GM21576 (cell line): ENCODE results near the gene HMX3.
A peak's percentile ranks its signal among the peaks of the same experiment; 100 is the strongest.

Source experiments
- ATAC-seq: cut with Tn5 transposase; IDR thresholded peaks from one replicate; pipeline ENCODE4 v1.9.1; 2021; ENCODE audit warnings: mild to moderate bottlenecking, moderate library complexity; ENCODE audit not compliant: unreplicated experiment

HMX3 gene

DNA sequence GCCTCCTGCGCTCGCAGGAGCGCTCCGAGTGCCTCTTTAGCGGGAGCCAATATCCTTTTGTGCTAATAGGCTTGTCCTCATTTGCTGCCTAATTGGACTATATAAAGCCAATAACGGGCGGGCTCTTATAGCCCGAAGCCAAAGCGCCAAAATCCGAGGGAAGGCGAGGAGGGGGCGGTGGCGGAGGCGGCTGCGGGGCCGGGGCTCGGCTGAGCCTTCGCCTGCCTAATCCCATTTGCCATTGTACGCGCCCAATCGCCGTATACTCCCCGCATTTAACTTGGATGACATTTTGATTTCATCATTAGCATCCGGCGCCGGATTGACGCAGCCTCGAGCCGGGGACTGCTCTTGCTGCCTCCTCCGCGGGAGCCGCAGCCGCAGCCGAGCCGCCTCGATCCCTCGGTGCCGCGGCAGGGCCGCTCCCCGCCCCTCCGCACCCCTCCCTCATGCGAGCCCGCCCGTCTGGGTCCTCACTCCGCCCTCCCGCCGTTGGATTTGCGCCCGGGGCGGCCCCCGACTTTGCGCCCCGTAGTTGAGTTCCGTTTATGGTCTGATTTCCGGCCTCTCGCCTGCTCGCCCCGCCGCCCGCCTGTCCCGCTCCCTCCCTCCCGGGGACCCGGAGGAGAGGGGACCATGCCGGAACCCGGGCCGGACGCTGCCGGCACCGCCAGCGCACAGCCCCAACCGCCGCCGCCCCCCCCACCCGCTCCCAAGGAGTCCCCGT lies at the start of gene HMX3:
Gene HMX3 (plus strand): TSS at position 556 of the 727 bp plus-strand sequence. CDS start 81 bp downstream, at position 637.
- ATAC-seq: peak; percentile 39

DNA sequence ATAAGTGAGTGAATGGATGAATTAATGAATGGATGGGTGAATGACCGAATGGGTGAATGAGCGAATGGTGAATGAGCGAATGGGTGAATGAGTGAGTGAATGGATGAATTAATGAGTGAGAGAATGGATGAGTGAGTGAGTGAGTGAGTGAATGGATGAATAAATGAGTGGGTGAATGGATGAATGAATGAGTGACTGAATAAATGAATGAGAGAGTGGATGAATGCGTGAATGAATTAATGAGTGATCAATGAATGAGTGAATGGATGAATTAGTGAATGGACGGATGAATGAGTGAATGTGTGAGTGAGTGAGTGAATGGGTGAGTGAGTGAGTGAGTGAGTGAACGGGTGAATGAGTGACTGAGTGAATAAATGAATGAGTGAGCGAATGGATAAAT lies 49.5 kb upstream of the HMX3 start:
- ATAC-seq: no peak

DNA sequence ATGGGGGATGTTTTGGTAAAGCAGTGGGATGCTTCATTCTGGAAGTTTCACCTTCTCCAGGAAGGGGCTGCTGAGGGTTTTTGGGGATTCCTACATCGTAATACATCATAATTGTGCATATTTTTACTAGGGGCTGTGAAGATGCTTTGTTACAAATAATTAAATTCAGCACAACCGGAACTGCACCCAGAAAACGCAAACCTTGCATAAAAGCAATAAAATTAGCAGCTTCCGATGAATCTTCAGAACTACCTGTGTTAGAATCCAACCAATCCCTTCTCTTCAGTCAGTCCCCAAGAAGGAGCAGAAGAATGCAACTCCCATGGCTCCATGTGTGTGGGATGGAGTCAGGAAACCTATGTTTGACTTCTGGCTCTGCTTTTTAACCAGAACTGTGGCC lies 48.4 kb upstream of the HMX3 start:
- ATAC-seq: no peak

DNA sequence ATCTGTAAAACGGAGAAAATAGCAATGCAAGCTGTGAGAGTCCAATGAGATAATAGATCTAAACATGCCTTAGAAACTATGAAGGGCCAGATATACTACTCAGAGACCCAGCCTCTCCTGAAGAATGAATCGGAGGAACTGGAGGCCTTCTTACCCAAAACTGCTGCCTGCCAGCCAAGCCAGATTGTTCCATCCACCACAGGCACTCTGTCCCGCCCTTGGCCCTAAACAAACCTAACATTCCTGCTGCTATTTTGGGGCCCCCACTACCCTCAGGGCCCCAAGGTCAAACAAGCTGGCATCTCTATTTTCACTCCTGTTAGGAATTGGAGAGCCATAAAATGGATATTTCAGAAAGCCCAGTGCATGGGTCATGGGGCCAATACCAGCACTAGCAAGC lies 48.0 kb upstream of the HMX3 start:
- ATAC-seq: no peak

DNA sequence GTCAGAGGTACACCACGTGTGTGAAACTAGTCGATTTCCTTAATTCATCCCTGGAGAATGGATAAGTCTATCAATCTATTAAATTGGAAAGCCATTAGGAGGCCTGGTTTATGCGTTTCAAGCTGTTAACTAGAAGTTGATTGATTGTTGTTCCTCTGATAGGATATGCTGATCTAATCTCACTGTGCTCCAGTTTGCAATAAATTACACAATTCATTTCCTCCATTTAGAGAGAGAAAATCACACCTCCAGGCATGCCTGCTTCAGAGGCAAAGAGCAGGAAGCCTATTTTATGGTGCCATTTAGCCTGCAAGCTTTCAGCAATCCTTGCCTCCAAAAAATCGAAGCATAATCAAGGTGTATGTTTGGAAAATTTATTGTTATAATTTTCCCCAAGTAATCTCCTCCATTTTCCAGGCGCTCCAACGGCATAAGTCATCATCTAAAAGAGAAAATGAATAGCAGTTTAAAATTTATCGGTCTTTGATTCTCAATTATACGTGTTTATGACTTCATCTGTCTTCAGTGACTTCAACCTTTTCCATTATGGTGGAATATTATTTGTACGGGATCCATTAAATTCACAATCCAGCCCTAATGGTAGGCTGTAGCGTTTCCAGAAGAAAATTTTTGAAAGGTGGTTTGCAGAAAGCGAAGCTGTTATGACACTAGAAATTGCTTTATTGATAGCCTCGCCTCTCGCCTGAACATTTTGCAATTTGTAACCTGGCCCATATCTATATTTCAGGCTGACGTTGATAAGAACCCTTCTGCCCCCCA lies 42.9 kb upstream of the HMX3 start:
- no peak for ATAC-seq

DNA sequence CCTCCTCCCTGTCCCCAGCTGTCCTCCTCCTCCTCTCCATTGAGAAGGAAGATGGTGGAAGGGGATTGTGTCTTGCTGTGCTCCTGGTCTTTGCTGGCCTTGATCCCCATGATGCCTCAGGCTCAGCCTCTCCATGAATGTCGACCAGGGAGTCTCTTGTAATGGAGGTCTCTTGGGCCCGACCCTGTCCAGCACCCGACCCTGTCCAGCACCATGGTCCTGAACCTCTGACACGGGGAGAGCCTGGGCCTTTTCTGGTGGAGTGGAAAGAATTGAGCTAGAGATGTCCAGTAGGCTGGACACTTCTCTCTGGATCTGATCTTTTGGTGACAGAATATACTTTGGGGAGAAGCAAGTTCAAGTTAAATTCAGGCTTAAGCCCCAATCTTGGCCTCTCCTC lies 42.3 kb upstream of the HMX3 start:
- ATAC-seq: no peak

DNA sequence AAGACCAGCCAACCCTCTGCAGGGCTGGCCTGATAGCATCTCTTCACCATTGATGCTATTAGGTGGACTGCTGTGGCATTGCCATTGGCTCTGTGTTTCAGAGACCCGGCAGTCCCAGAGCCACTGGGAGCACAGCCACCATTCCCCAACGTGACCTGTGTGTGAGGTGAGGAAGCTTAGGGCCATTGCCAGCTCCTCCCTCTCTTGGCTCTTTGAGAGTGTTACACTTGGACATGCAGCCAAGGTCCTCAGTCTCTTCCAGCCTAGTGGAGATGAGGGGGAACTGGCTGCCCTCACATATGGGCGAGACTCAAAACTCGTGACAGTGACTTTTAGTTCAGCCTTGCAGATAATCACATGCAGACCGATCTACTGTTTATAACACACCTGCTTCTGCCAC lies 39.3 kb upstream of the HMX3 start:
- ATAC-seq: no peak

DNA sequence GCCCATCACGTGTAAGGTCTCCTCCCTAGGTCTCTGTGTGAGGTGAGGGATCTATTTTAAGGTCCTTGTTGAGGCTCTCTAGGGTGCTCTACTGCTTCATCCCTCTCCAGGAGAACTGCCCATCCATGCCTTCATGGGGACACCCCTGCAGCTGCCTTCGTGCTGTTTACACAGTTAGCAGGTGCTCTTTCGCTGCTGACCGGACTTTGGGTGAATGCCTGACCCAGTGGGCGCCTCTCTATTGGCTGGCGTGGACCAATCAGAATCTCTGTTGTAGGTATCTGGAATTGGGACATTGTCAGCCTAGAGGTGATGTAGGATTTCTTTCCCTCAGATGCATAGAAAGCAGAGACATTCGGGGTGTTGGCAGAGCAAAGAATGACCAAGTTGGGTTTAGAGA lies 38.7 kb upstream of the HMX3 start:
- ATAC-seq: no peak

DNA sequence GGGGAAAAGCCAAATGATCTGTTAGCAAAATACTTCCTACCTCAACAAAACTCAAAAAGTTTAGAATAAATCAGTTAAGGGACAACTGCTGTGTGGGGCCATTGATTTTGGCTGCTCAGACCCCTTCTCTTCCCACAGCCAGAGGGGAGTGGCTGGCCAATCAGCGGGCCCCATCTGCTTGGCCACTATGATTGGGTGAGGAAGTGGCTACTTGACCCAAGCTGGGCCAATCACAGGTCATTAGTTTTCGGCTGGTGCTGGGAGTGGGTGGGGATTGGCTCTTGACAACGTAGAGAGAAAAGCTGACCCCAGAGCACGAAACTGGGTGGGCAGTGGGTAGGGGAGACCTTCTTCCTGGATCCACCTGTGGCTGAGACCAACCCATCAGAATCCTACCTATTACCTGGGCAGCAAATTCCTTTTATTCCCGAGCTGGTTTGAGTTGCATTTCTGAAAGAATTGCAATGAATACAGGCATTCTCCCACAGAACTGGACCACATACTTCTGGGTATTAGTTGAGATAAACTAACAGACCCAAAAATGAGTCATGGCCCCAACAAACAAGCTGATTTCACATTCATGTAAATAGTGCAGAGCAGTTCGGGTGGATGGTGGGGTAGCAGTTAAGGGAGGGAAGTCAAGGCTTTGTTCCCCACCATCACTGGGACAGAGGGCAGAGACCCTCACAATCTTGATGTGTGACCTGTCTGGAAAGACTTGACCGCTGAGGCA lies 35.6 kb upstream of the HMX3 start:
- no peak for ATAC-seq

DNA sequence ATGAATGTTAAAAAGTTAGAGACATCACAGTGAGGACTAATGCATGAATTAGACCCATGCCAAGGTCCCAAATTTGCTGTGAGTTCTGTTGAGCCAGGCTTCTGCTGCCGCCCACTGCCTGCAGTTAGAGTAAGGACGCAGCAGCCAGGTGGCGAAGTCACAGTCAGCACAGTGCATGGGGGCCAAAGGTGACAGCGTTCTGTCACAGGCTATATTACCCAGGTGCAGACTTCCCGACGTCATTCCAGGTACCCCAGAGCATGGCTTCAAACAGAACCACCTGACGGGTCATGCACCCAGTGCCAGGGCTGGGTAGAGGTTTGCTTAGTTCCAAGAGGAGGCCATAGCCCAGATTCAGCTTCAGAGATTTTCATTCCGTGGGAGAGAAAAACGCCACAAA lies 33.9 kb upstream of the HMX3 start:
- ATAC-seq: no peak

DNA sequence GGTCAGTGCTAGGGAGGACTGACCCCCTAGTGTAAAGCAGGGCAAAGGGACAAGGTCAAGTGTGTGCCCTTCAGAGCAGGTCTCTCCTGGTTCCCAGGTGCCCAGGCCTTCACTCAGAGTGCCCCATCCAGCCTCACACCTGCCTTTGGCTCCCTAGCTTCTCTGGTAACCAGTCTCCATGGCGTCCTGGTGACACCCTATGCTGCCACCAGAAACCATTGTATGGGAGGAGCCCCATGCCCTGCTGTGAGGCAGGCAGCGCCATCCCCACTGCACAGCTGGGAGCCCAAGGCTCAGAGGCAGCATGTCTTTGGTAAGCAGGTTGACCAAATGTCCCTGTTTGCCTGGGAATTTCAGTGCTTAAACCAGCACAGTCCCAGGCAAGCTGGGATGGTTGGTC lies 33.1 kb upstream of the HMX3 start:
- no peak for ATAC-seq

DNA sequence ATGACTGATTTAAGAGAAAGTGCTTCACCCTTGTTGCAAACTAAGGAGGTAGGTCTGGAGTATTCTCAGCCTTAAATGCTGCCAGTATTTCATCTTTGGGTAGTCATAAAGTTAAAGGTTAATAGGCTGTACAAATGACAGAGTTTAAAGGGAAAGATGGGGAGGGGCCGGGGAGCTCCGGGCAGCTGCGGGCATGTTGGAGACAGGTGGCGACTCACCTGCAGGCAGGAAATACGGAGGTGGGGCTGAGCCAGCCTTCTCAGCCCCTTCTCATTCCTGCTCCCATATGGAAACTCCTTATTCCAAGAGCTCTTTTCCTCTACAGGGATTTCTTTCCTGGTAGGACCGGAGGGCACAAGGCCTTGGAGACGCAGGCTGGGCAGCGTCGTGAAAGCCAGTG lies 31.8 kb upstream of the HMX3 start:
- no peak for ATAC-seq

DNA sequence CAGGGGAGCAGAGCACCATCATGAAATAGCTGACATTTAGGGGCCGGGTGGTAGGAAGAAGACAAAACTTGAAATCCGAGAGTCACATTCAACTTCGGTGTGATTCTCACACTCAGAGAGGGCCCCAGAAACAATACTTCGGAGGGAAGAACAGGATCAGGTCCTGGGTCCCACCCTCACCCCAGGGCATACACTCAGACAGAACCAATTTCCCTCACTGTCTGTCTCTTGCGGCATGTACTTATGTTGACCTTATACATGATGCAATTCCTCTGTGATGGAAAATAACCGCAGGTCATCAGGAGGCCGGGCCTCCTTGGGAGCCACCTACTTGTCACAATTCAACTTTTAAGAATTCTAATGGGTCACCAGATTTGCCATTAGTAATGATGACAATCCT lies 26.3 kb upstream of the HMX3 start:
- ATAC-seq: no peak

DNA sequence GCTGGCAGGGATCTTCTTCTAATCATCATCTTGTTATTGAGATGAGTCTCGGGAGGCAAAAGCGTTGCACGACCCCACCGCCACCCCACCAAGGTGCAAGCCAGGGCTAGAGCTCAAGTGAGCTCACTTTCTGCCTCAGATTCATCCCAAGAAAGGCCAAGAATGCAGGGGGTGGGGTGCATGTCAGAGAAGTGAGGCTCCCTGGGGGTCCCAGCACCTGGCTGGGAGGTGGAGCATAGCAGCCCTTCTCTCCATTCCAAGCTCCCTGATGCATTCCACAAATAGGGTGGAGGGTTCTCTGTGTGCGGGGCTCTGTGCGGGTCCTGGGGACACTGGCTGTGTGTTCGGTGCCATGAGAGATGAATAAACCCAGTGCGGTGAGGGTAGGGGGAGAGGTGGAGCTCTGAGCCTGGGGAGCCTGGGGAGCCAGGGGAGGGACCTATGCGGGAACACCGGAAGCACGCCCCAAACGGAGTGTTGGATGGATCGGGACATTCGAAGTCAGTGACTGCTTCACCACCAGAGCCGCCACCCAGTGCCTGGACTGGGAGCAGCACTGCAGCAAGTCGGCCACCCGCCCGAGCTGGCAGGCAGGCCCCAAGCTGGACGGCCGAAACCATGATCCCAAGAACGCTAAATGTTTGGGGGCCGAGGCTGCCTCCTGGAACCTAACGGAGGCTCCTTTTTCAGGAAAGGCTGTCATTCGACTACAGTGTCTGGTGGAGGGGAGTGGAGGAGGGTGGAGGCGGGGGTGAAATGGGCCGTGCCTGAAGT lies 17.9 kb upstream of the HMX3 start:
- no peak for ATAC-seq

DNA sequence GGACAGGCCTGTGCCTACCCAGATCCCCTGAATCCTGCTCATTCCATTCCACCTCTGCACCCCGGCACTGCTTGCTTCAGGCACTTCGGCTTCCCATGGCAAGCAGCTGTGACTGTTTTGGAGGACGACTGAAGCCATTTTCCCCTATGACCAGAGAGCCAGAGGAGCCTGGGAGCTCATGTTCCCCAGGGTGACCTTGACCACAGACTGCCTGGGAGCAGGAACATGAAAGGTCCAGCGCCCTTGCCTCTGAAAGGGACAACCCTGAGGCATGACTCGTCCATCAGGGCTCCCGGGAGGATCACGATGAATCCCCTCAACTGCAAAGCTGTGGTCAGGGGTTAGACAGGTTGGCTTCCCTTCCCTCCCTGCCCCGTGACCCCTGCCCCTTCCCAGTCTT lies 16.7 kb upstream of the HMX3 start:
- no peak for ATAC-seq

DNA sequence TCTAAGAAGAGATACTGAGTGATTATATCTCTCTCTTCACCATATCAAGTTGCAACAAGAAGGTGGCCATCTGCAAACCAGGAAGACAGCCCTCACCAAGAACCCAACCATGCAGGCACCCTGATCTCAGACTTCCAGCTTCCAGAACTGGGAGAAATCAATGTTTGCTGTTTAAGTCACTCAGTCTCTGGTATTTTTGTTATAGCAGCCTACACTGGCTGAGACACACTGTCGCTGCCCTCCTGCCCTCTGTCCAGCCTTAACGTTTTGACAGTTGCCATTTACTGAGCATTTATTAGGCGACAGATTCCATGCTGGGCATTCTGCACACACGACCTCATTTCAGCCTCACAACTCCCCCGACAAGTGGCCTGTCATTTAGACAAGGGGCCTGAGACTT lies 9.5 kb upstream of the HMX3 start:
- ATAC-seq: no peak

DNA sequence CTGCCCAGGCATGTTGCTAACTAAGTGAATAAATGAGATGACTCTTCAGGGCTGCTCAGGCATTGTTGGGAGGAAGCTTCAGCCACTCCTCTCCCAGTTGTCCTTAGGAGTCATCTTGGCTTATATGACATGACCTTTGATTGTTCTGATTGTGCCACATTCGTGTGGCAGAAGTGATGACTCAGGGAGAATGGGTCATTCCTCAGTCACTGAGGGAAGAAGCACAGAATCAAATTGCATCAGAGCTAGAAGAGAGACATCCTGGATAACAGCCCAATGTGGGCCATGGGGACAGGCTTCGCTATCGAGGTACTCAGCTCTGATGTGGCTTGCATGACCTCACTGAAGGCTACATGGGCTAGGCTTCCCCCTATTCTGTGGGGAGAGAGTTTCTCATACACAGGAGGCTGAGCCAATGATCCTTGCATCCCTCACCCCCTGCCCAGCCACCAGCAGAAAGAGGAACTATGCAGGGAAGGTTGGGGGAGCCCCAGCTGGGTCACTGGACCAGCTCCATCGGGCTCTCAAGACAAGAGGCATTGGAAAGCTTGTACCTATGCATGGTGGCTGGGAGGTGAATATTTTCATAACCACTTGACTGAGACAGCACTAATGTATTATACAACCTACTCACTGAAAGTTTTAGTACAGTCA lies 6.0 kb upstream of the HMX3 start:
- ATAC-seq: no peak

DNA sequence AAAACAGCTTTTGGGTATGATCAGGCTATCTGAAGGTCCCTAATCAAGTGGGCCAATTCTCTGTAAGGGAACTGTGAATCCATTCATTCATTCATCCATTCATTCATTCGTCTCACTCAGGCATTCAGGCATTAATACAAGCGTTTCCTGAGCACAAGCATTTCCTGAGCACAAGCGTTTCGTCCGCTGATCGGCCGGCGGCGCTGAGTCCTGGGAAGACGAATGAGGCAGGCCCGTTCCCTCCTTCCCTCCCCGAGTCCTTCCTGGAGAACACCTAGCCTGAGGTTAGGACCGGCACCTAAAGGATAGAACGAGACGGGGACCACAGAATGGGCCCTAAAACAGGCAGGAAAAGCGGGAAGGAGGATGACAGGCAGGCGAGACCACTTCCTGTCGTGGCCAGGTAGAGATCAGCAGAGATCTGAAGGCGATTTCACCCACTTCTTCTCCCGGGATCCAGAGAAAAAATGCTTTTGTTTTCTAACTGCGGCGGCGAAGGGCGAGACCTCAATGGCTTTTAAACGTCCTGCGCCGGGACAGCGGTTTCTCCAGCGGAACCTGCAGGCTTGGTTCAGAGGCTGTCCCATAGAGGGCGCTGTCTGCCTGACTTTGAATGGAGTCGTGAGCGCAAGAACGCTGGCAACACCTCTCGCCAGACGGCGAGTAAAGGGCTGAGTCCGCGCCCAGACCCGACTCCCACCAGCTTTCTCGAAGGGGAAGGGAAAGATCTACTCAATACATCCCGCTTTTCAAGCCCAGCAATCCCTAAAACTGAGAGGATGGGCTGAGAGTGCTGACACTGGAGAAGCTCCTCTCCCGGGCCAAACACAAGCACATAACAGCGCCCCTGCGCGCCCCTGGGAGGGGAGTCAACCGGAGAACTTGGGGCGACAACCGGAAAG lies 2.9 kb upstream of the HMX3 start:
- peak; percentile 53 for ATAC-seq

DNA sequence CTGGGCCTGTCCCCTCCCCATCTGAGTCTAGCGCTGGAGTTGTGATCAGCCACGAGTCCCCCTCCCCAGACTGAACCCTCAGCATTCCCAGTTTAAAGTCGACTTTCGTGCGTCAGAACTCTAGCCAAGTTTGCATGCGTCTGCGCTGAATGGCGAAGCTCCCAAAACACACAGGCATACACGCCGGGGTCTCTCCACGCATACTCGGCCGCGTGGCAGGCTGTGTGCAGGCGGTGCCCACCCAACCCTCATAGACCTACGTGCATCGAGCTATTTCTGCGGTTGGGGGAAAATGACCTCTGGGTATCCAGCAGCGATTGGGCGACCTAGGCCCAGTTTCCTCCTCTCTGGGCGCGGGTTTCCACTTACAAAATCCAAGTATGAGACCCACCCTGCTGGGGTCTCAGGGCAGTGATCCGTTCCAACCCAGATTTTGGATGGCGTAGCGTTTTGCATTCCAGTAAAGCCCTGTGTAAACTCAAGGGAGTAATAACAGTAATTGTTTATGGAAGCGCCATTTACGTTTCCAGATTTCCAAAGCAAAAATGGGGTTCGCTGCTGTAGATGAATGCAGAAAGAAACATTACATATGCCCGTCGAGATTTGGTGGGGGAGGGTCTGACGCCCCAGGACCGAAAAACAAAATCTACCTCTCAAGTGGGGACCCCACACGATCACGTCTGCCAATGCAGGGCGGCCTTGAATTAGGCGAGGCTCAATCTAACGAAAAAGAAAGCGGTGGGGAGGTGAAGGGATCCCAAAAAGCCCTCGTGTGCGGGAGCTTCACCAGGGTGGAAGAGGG lies 2.0 kb upstream of the HMX3 start:
- no peak for ATAC-seq
